HepG2 (cell line): ENCODE data around the gene SHISA5. TPM values are rescaled to one million over a fixed set of nuclear protein-coding genes. Genes with fewer than 3 reads are reported as not detected.

ENCODE experiments used
- CAMTA2 ChIP-seq: sonication (generic); formaldehyde crosslinking; IDR thresholded peaks from 2 replicates; pipeline ENCODE4 v1.4.0; 2020; ENCODE audit warnings: mild to moderate bottlenecking, missing genetic modification reagents, borderline replicate concordance
- EZH2 ChIP-seq: conservative IDR thresholded peaks from 2 replicates; pipeline ENCODE4 v1.6.1; 2012; ENCODE audit warnings: mild to moderate bottlenecking, low read depth, low read length, moderate library complexity
- FOXK2 ChIP-seq: fragments of 450-650 bp; IDR thresholded peaks from 2 replicates; pipeline ENCODE4 v1.6.1; 2016
- GATAD1 ChIP-seq: IDR thresholded peaks from 2 replicates; pipeline ENCODE4 v1.6.1; 2016; ENCODE audit warnings: missing genetic modification reagents, missing compliant biosample characterization
- HCFC1 ChIP-seq: fragments of 150-350 bp; IDR thresholded peaks from 2 replicates; pipeline ENCODE4 v1.6.1; 2014; ENCODE audit warnings: low read depth, low read length
- PITX1 ChIP-seq: sonication (generic); formaldehyde crosslinking; IDR thresholded peaks from 2 replicates; pipeline ENCODE4 v1.5.1; 2020; ENCODE audit warnings: mild to moderate bottlenecking, missing genetic modification reagents
- RBFOX2 ChIP-seq: fragments of 200-400 bp; formaldehyde crosslinking; IDR thresholded peaks from 2 replicates; pipeline ENCODE4 v1.6.1; 2017; ENCODE audit warnings: low read depth, mild to moderate bottlenecking, low read length
- SAFB2 ChIP-seq: sonication (generic); formaldehyde crosslinking; IDR thresholded peaks from 2 replicates; pipeline ENCODE4 v1.5.1; 2020; ENCODE audit warnings: missing genetic modification reagents, low read depth, mild to moderate bottlenecking, borderline replicate concordance
- SP140L ChIP-seq: sonication (generic); formaldehyde crosslinking; IDR thresholded peaks from 2 replicates; pipeline ENCODE4 v1.4.0; 2020; ENCODE audit warnings: missing genetic modification reagents, borderline replicate concordance
- SRSF9 ChIP-seq: fragments of 200-400 bp; formaldehyde crosslinking; IDR thresholded peaks from 2 replicates; pipeline ENCODE4 v1.6.1; 2018; ENCODE audit warnings: borderline replicate concordance, mild to moderate bottlenecking, low read depth, low read length; ENCODE audit not compliant: insufficient read depth, poor library complexity, severe bottlenecking
- THAP11 ChIP-seq: IDR thresholded peaks from 2 replicates; pipeline ENCODE4 v1.6.1; 2016; ENCODE audit warnings: missing biosample characterization, missing genetic modification reagents
- TMF1 ChIP-seq: sonication (generic); formaldehyde crosslinking; IDR thresholded peaks from 2 replicates; pipeline ENCODE4 v1.8.1; 2022; ENCODE audit warnings: low read depth, missing genetic modification reagents
- ZMYM4 ChIP-seq: sonication (generic); formaldehyde crosslinking; IDR thresholded peaks from 2 replicates; pipeline ENCODE4 v1.8.1; 2023; ENCODE audit warnings: mild to moderate bottlenecking, missing genetic modification reagents
- ZNF160 ChIP-seq: sonication (generic); formaldehyde crosslinking; IDR thresholded peaks from 2 replicates; pipeline ENCODE4 v1.8.0; 2022; ENCODE audit warnings: mild to moderate bottlenecking, inconsistent platforms, missing genetic modification reagents
- ZNF350 ChIP-seq: sonication (generic); formaldehyde crosslinking; IDR thresholded peaks from 2 replicates; pipeline ENCODE4 v1.4.0; 2020; ENCODE audit warnings: mild to moderate bottlenecking, low read depth, missing genetic modification reagents, borderline replicate concordance
- ZNF550 ChIP-seq: sonication (generic); formaldehyde crosslinking; IDR thresholded peaks from 2 replicates; pipeline ENCODE4 v1.4.0; 2020; ENCODE audit warnings: mild to moderate bottlenecking, missing genetic modification reagents, borderline replicate concordance
- ZNF562 ChIP-seq: sonication (generic); formaldehyde crosslinking; IDR thresholded peaks from 2 replicates; pipeline ENCODE4 v1.8.0; 2022; ENCODE audit warnings: missing genetic modification reagents, borderline replicate concordance
- ZNF567 ChIP-seq: sonication (generic); formaldehyde crosslinking; IDR thresholded peaks from 2 replicates; pipeline ENCODE4 v1.8.1; 2023; ENCODE audit warnings: mild to moderate bottlenecking, missing genetic modification reagents, borderline replicate concordance
- ZNF570 ChIP-seq: sonication (generic); formaldehyde crosslinking; IDR thresholded peaks from 2 replicates; pipeline ENCODE4 v1.4.0; 2020; ENCODE audit warnings: mild to moderate bottlenecking, missing genetic modification reagents, borderline replicate concordance
- ZNF660 ChIP-seq: sonication (generic); formaldehyde crosslinking; IDR thresholded peaks from 2 replicates; pipeline ENCODE4 v1.5.1; 2020; ENCODE audit warnings: mild to moderate bottlenecking, low read depth, missing genetic modification reagents, borderline replicate concordance
- ZNF761 ChIP-seq: sonication (generic); formaldehyde crosslinking; conservative IDR thresholded peaks from 2 replicates; pipeline ENCODE4 v1.4.0; 2020; ENCODE audit warnings: mild to moderate bottlenecking, missing genetic modification reagents
- ZNF891 ChIP-seq: sonication (generic); formaldehyde crosslinking; IDR thresholded peaks from 2 replicates; pipeline ENCODE4 v1.5.0; 2020; ENCODE audit warnings: mild to moderate bottlenecking, missing genetic modification reagents
- ZSCAN31 ChIP-seq: sonication (generic); formaldehyde crosslinking; IDR thresholded peaks from 2 replicates; pipeline ENCODE4 v1.5.0; 2020; ENCODE audit warnings: low read depth, mild to moderate bottlenecking, missing genetic modification reagents
- polyA plus RNA-seq, 8 experiments: library from polyadenylated mRNA; depleted of rRNA in 3 of 8; stranded (reverse) in 7 of 8; unstranded in 1 of 8; fragments of >200 nt; fragmentation: Illumina TruSeq in 4 of 8; extraction: Trizol in 4 of 8; gene quantifications; 2 replicates each; pipeline versions ENCODE4 v1.2.1 to v1.2.3, GENCODE V29; 2011 to 2016; ENCODE audit warnings: low read depth in 4 of 8, missing spikeins in 1 of 8, mixed read lengths in 1 of 8; ENCODE audit not compliant: insufficient read depth in 1 of 8
- total RNA-seq, 5 experiments: library from RNA; depleted of rRNA; stranded (reverse); fragments of >200 nt; fragmentation: Illumina TruSeq; extraction: Trizol; gene quantifications; 2 replicates each; pipeline ENCODE4 v1.2.3, GENCODE V29; 2016; ENCODE audit warnings: low read depth in 1 of 5
- TF ChIP-seq, protein P1 (sequence below): sonication (generic); formaldehyde crosslinking; conservative IDR thresholded peaks from 2 replicates; pipeline ENCODE4 v1.4.0; 2020; ENCODE audit warnings: missing genetic modification reagents
- TF ChIP-seq, protein P2 (sequence below): sonication (generic); formaldehyde crosslinking; IDR thresholded peaks from 2 replicates; pipeline ENCODE4 v1.5.0; 2020; ENCODE audit warnings: mild to moderate bottlenecking, missing genetic modification reagents, borderline replicate concordance

SHISA5 gene
- total and polyA plus RNA-seq, 2 of the 13 experiments (the other 11 are each of a cell fraction or from before 2014, with no cell fraction given), result 75.8 to 91.4 TPM

GRCh38 chr3:48429960-48430707 is 73.8 kb downstream of the SHISA5 start, which contains the start of gene PLXNB1 (continued):
- peak; percentile 75 for TF ChIP-seq GATAD1 (CRISPR knock-in tag)
- 0 out of 2 replicates have a peak, but pooled peaks have one; percentile 19 for TF ChIP-seq ZNF891 (CRISPR knock-in tag)
- TF ChIP-seq HCFC1, result no peak; the same call in 1 of the 2 replicates
- TF ChIP-seq EZH2, result no peak
- no peak for TF ChIP-seq ZNF562 (CRISPR knock-in tag)
- peak; percentile 98 for TF ChIP-seq PITX1 (CRISPR knock-in tag)
- no peak for TF ChIP-seq CAMTA2 (CRISPR knock-in tag)
- TF ChIP-seq ZNF350 (CRISPR knock-in tag), result peak; percentile 98
- TF ChIP-seq TMF1 (CRISPR knock-in tag), result no peak
- peak; percentile 81; the same call in 1 of the 2 replicates for TF ChIP-seq ZNF570
- no peak for TF ChIP-seq SRSF9
- no peak for TF ChIP-seq RBFOX2
- peak; percentile 85 for TF ChIP-seq ZMYM4 (CRISPR knock-in tag)
- peak; percentile 82 for TF ChIP-seq THAP11 (CRISPR knock-in tag)
- TF ChIP-seq, protein P1, sequence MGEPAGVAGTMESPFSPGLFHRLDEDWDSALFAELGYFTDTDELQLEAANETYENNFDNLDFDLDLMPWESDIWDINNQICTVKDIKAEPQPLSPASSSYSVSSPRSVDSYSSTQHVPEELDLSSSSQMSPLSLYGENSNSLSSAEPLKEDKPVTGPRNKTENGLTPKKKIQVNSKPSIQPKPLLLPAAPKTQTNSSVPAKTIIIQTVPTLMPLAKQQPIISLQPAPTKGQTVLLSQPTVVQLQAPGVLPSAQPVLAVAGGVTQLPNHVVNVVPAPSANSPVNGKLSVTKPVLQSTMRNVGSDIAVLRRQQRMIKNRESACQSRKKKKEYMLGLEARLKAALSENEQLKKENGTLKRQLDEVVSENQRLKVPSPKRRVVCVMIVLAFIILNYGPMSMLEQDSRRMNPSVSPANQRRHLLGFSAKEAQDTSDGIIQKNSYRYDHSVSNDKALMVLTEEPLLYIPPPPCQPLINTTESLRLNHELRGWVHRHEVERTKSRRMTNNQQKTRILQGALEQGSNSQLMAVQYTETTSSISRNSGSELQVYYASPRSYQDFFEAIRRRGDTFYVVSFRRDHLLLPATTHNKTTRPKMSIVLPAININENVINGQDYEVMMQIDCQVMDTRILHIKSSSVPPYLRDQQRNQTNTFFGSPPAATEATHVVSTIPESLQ (CRISPR knock-in tag), result no peak
- TF ChIP-seq, protein P2, sequence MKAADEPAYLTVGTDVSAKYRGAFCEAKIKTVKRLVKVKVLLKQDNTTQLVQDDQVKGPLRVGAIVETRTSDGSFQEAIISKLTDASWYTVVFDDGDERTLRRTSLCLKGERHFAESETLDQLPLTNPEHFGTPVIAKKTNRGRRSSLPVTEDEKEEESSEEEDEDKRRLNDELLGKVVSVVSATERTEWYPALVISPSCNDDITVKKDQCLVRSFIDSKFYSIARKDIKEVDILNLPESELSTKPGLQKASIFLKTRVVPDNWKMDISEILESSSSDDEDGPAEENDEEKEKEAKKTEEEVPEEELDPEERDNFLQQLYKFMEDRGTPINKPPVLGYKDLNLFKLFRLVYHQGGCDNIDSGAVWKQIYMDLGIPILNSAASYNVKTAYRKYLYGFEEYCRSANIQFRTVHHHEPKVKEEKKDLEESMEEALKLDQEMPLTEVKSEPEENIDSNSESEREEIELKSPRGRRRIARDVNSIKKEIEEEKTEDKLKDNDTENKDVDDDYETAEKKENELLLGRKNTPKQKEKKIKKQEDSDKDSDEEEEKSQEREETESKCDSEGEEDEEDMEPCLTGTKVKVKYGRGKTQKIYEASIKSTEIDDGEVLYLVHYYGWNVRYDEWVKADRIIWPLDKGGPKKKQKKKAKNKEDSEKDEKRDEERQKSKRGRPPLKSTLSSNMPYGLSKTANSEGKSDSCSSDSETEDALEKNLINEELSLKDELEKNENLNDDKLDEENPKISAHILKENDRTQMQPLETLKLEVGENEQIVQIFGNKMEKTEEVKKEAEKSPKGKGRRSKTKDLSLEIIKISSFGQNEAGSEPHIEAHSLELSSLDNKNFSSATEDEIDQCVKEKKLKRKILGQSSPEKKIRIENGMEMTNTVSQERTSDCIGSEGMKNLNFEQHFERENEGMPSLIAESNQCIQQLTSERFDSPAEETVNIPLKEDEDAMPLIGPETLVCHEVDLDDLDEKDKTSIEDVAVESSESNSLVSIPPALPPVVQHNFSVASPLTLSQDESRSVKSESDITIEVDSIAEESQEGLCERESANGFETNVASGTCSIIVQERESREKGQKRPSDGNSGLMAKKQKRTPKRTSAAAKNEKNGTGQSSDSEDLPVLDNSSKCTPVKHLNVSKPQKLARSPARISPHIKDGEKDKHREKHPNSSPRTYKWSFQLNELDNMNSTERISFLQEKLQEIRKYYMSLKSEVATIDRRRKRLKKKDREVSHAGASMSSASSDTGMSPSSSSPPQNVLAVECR (CRISPR knock-in tag), result peak; percentile 85; the same call in 1 of the 2 replicates
- TF ChIP-seq FOXK2, result peak; percentile 63; the same call in 1 of the 2 replicates
- TF ChIP-seq ZNF550 (CRISPR knock-in tag), result no peak
- TF ChIP-seq SAFB2 (CRISPR knock-in tag), result peak; percentile 52; the same call in 1 of the 2 replicates
- TF ChIP-seq ZNF761, result no peak
- TF ChIP-seq ZNF160 (CRISPR knock-in tag), result peak; percentile 96
- TF ChIP-seq ZNF567 (CRISPR knock-in tag), result no peak
- TF ChIP-seq ZSCAN31, result peak; percentile 72
- no peak for TF ChIP-seq SP140L (CRISPR knock-in tag)
- TF ChIP-seq ZNF660 (CRISPR knock-in tag), result no peak
